Thyroid gland (tissue), 4 donors: Measurements from ENCODE around the gene TMOD3. TPM values are rescaled to one million over a fixed set of nuclear protein-coding genes. Genes with fewer than 3 reads are reported as not detected.

Experiments used
- DNase-seq, 2 donors: peaks; one replicate each; pipeline ENCODE4 v3.0.0-alpha.2; 2019
- H3K27ac ChIP-seq, 3 donors: fragments of 200-600 bp; sonication (generic); 1 replicate in 2 of 3; 2 replicates in 1 of 3; pipeline ENCODE4 v1.5.1; 2016 to 2019; ENCODE audit warnings: mild to moderate bottlenecking in 1 of 3, moderate library complexity in 1 of 3
- H3K27me3 ChIP-seq: fragments of 200-600 bp; sonication (generic); one replicate; pipeline ENCODE4 v1.5.1; 2019
- H3K36me3 ChIP-seq, 2 donors: fragments of 200-600 bp; sonication (generic); one replicate each; pipeline ENCODE4 v1.5.1; 2016 to 2019
- H3K4me1 ChIP-seq, 2 donors: fragments of 200-600 bp; sonication (generic); one replicate each; pipeline ENCODE4 v1.5.1; 2017 to 2019
- H3K4me3 ChIP-seq, 3 donors: fragments of 200-600 bp; sonication (generic); replicated peaks in 1 of 3; 1 replicate in 2 of 3; 2 replicates in 1 of 3; pipeline ENCODE4 v1.5.1; 2016; ENCODE audit warnings: mild to moderate bottlenecking in 1 of 3
- H3K9me3 ChIP-seq: fragments of 200-600 bp; sonication (generic); one replicate; pipeline ENCODE4 v1.5.1; 2017
- CTCF ChIP-seq, 6 experiments: fragments of 200-600 bp in 3 of 6; fragments of 450-650 bp in 3 of 6; sonication (generic) in 3 of 6; IDR thresholded peaks; one replicate each; pipeline ENCODE4 v1.5.1; 2016 to 2019; ENCODE audit warnings: antibody characterized with exemption in 6 of 6, mild to moderate bottlenecking in 2 of 6, inconsistent platforms in 1 of 6, moderate library complexity in 1 of 6
- POLR2A ChIP-seq, 2 donors: fragments of 450-650 bp; IDR thresholded peaks; one replicate each; pipeline ENCODE4 v1.6.1; 2017; ENCODE audit warnings: antibody characterized with exemption in 2 of 2, mild to moderate bottlenecking in 2 of 2, moderate library complexity in 1 of 2
- WGBS, 2 donors: methylation state at CpG; one replicate each; pipeline ENCODE4 v1.1.5; 2017; 5-methylcytosine and 5-hydroxymethylcytosine counted together
- intact Hi-C: fragments of 100-400 bp; cut with DNase I; formaldehyde crosslinking; loops from one replicate; pipeline ENCODE4 v1.15.1; 2023
- total RNA-seq, 4 donors: library from RNA; depleted of rRNA; stranded (reverse); fragments of >200 nt; gene quantifications; one replicate each; pipeline ENCODE4 v1.2.3, GENCODE V29; 2016

Gene TMOD3
- total RNA-seq, 4 donors from 2014 or later = 24.3 to 42.7 (median 30.9) TPM

GRCh38 chr15:51840692-51841091 lies 11.2 kb downstream of the TMOD3 start:
- H3K9me3 ChIP-seq = no peaks in the 10 kb centered on the region
- WGBS, 2 donors = 79 to 88% methylated on average over 4 of the region's 4 CpGs
- no peak overlapping the region for H3K4me3 ChIP-seq
- no peak overlapping the region for H3K27ac ChIP-seq
- no peaks in the 10 kb centered on the region for H3K36me3 ChIP-seq
- H3K4me1 ChIP-seq = peaks cover 35 to 61% of the 10 kb centered on the region in 2 donors
- intact Hi-C loops = no loop called here
- TF ChIP-seq POLR2A (IDR thresholded peaks at IDR 0.05) (no peak), CTCF (IDR thresholded peaks at IDR 0.05) (no peak)
- no peak for DNase-seq
- no peaks in the 10 kb centered on the region for H3K27me3 ChIP-seq

DNA sequence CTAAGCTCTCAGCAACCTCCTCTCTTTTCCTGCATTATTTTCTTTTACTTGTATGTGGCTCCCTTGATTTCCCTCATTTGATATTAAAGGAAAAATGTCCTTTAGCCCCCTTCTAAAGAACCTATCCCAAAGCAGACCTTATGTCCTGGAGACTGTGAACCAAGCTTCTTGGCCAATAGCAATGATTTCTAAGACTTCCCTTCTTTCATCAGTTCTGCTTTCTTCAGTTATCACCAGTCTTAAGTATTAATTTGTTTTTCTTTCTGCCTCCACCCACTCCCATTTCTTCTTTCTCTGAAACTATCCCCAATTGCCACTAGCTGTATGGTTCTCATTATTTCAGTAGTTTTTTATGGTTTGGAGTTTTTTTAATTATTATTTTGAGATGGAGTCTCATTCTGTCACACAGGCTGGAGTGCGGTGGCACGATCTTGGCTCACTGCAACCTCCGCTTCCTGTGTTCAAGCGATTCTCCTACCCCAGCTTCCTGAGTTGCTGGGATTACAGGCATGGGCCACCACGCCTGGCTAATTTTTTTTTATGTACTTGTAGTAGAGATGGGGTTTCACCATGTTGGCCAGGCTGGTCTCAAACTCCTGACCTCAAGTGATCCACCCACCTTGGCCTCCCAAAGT lies 12.1 kb downstream of the TMOD3 start:
- Histone ChIP-seq H3K36me3 (no peaks in the 10 kb centered on the region), H3K4me1 (peaks cover 43 to 68% of the 10 kb centered on the region in 2 donors), H3K27me3 (no peaks in the 10 kb centered on the region), H3K9me3 (no peaks in the 10 kb centered on the region), H3K4me3 (no peak overlapping the region), H3K27ac (no peak overlapping the region)
- TF ChIP-seq CTCF (IDR thresholded peaks at IDR 0.05) (no peak), POLR2A (IDR thresholded peaks at IDR 0.05) (no peak)
- 74 to 81% methylated on average over 5 of the region's 5 CpGs for WGBS, 2 donors
- intact Hi-C loops = no loop called here
- no peak for DNase-seq

- no peak for DNase-seq
- TF ChIP-seq POLR2A (IDR thresholded peaks at IDR 0.05) (no peak), CTCF (IDR thresholded peaks at IDR 0.05) (no peak)
- Histone ChIP-seq H3K27me3 (no peaks in the 10 kb centered on the region), H3K4me3 (no peak overlapping the region), H3K27ac (no peak overlapping the region), H3K4me1 (peaks cover 51 to 70% of the 10 kb centered on the region in 2 donors), H3K9me3 (no peaks in the 10 kb centered on the region), H3K36me3 (no peaks in the 10 kb centered on the region)
- intact Hi-C loops = no loop called here
- WGBS, 2 donors = 99 to 100% methylated on average over 3 of the region's 3 CpGs
Measured at GRCh38 chr15:51842265-51842664, 12.8 kb downstream of the TMOD3 start.

- Histone ChIP-seq H3K27me3 (no peaks in the 10 kb centered on the region), H3K27ac (peak overlapping the region in 1 of 3 donors; percentile 40), H3K4me3 (no peak overlapping the region), H3K9me3 (no peaks in the 10 kb centered on the region), H3K4me1 (peaks cover 52 to 68% of the 10 kb centered on the region in 2 donors), H3K36me3 (no peaks in the 10 kb centered on the region)
- WGBS, 2 donors = 81 to 86% methylated on average over 6 of the region's 6 CpGs
- intact Hi-C loops = no loop called here
- TF ChIP-seq POLR2A (IDR thresholded peaks at IDR 0.05) (no peak), CTCF (IDR thresholded peaks at IDR 0.05) (no peak)
- DNase-seq = no peak
Measured at GRCh38 chr15:51842852-51843737, 13.6 kb downstream of the TMOD3 start.
